GM12878 (cell line): ENCODE results near the gene KCTD17. TPM values are rescaled to one million over a fixed set of nuclear protein-coding genes. Genes with fewer than 3 reads are reported as not detected.
A peak's percentile ranks its signal among the peaks of the same experiment; 100 is the strongest.

ENCODE experiments used
- ATAC-seq: fragments of 200-7000 bp; cut with Tn5 transposase; 3 replicates; pipeline ENCODE4 v1.9.1; 2020; ENCODE audit warnings: mild to moderate bottlenecking, moderate library complexity
- BruUV-seq: library from RNA; stranded (reverse); fragments of 400-500 nt; replicated peaks from 2 replicates; lab custom pipeline; 2021; lab: Mats Ljungman, UMichigan
- CTCF ChIA-PET: fragments of 300-600 bp; sonication (Branson Sonifier 250); formaldehyde crosslinking; extraction: SDS; loops from one replicate; lab custom pipeline; 2021; ENCODE audit warnings: inconsistent platforms; lab: Yijun Ruan, JAX
- POLR2A ChIA-PET: fragments of 350-600 bp; formaldehyde crosslinking; extraction: SDS; loops from one replicate; lab custom pipeline; 2021; ENCODE audit warnings: inconsistent platforms; lab: Charles Lee
- RAD21 ChIA-PET: fragments of 300-600 bp; sonication (Branson Sonifier 250); formaldehyde crosslinking; loops from one replicate; lab custom pipeline; 2023; ENCODE audit warnings: antibody characterized with exemption; ENCODE audit not compliant: unreplicated experiment; lab: Charles Lee
- SMC1A ChIA-PET: fragments of 300-600 bp; sonication (Branson Sonifier 250); formaldehyde crosslinking; loops from one replicate; lab custom pipeline; 2023; ENCODE audit not compliant: unreplicated experiment, uncharacterized antibody; lab: Charles Lee
- DNase-seq: peaks from one replicate; pipeline ENCODE4 v3.0.0-alpha.2; 2011; ENCODE audit warnings: low read depth, low spot score
- FAIRE-seq: peaks from 3 replicates; lab custom pipeline; 2011; peaks lifted over from hg19 to GRCh38; lab: Jason Lieb, UNC
- H2AFZ ChIP-seq: 2 replicates; pipeline ENCODE4 v1.6.0; 2011; ENCODE audit warnings: low read depth, low read length, control low read depth; ENCODE audit not compliant: control insufficient read depth
- H3K27ac ChIP-seq: 2 replicates; pipeline ENCODE4 v1.5.1; 2011; ENCODE audit warnings: control low read depth; ENCODE audit not compliant: control insufficient read depth, insufficient read depth
- H3K27me3 ChIP-seq, 2 experiments: replicated peaks in 1 of 2; 2 replicates each; pipeline versions ENCODE4 v1.6.0 to v1.6.1; 2011; ENCODE audit warnings: low read length in 1 of 2; ENCODE audit not compliant: control insufficient read depth in 2 of 2, insufficient read depth in 2 of 2
- H3K36me3 ChIP-seq, 2 experiments: 2 replicates each; pipeline ENCODE4 v1.5.1; 2011; ENCODE audit warnings: low read length in 1 of 2; ENCODE audit not compliant: control insufficient read depth in 2 of 2, insufficient read depth in 2 of 2
- H3K4me1 ChIP-seq: 2 replicates; pipeline ENCODE4 v1.6.1; 2011; ENCODE audit warnings: mild to moderate bottlenecking, low read length, moderate library complexity, mixed read lengths; ENCODE audit not compliant: control insufficient read depth, insufficient read depth
- H3K4me2 ChIP-seq: 2 replicates; pipeline ENCODE4 v1.6.0; 2011; ENCODE audit warnings: control low read depth; ENCODE audit not compliant: control insufficient read depth, insufficient read depth
- H3K4me3 ChIP-seq: fragments of 200-600 bp; sonication (generic); 2 replicates; pipeline ENCODE4 v1.5.1; 2016
- H3K79me2 ChIP-seq: 2 replicates; pipeline ENCODE4 v1.6.0; 2011; ENCODE audit warnings: low read length; ENCODE audit not compliant: control insufficient read depth, insufficient read depth
- H3K9ac ChIP-seq: 2 replicates; pipeline ENCODE4 v1.8.0; 2011; ENCODE audit warnings: low read length, control low read depth, mixed read lengths; ENCODE audit not compliant: control insufficient read depth, insufficient read depth
- H3K9me3 ChIP-seq: replicated peaks from 3 replicates; pipeline ENCODE4 v1.5.1; 2011; ENCODE audit warnings: mild to moderate bottlenecking, low read length; ENCODE audit not compliant: control insufficient read depth, insufficient read depth
- H4K20me1 ChIP-seq: 2 replicates; pipeline ENCODE4 v1.6.0; 2011; ENCODE audit not compliant: control insufficient read depth, insufficient read depth
- ETV6 ChIP-seq, 2 experiments: fragments of 450-650 bp in 1 of 2; IDR thresholded peaks in 1 of 2; conservative IDR thresholded peaks in 1 of 2; 2 replicates each; pipeline ENCODE4 v1.6.1; 2014; ENCODE audit warnings: antibody characterized with exemption in 1 of 2, borderline replicate concordance in 1 of 2, low read depth in 1 of 2, mild to moderate bottlenecking in 1 of 2, moderate library complexity in 1 of 2
- EZH2 ChIP-seq: IDR thresholded peaks from 2 replicates; pipeline ENCODE4 v1.6.1; 2012; ENCODE audit warnings: low read depth, mild to moderate bottlenecking, control low read depth, inconsistent platforms, low read length, borderline replicate concordance; ENCODE audit not compliant: control insufficient read depth
- NBN ChIP-seq: fragments of 450-650 bp; IDR thresholded peaks from 2 replicates; pipeline ENCODE4 v1.6.1; 2016
- SMC3 ChIP-seq: IDR thresholded peaks from 2 replicates; pipeline ENCODE4 v1.6.1; 2011; ENCODE audit warnings: low read length, improper control_type of control experiment, borderline replicate concordance
- ZBTB40 ChIP-seq: fragments of 450-650 bp; IDR thresholded peaks from 2 replicates; pipeline ENCODE4 v1.6.1; 2016; ENCODE audit warnings: mild to moderate bottlenecking, moderate library complexity, borderline replicate concordance
- WGBS: methylation state at CpG from one replicate; pipeline ENCODE4 v1.1.6; 2016; ENCODE audit warnings: low lambda C conversion rate; ENCODE audit not compliant: insufficient replicate concordance, insufficient coverage; ENCODE audit errors: missing lambda C conversion rate; 5-methylcytosine and 5-hydroxymethylcytosine counted together
- in situ Hi-C: fragments of 300-500 bp; cut with MboI; formaldehyde crosslinking; loops from 9 replicates; pipeline ENCODE4 v1.14.3; 2018; ENCODE audit warnings: mixed read lengths
- intact Hi-C: fragments of 100-400 bp; cut with micrococcal nuclease; formaldehyde crosslinking; loops from one replicate; pipeline ENCODE4 v1.14.2; 2022; ENCODE audit not compliant: unreplicated experiment
- polyA plus RNA-seq, 11 experiments: library from polyadenylated mRNA; depleted of rRNA in 4 of 11; unstranded in 6 of 11; stranded (reverse) in 5 of 11; fragments of >200 nt; fragmentation: Nextera tagmentation in 4 of 11; fragmentation: Illumina TruSeq in 1 of 11; extraction: Ambion mirVana in 4 of 11; extraction: Trizol in 1 of 11; gene quantifications; 1 replicate in 1 of 11; 2 replicates in 10 of 11; pipeline versions ENCODE4 v1.2.1 to v1.2.3, GENCODE V29; 2011 to 2016; ENCODE audit warnings: inconsistent platforms in 2 of 11, missing spikeins in 2 of 11, low read depth in 1 of 11
- total RNA-seq, 4 experiments: library from RNA; depleted of rRNA in 3 of 4; stranded (reverse); fragments of >200 nt in 3 of 4; fragmentation: Illumina TruSeq in 1 of 4; extraction: Trizol in 1 of 4; gene quantifications; 2 replicates each; pipeline versions ENCODE4 v1.2.1 to v1.2.3, GENCODE V29; 2013 to 2021
- TF ChIP-seq, protein P1 (sequence below): IDR thresholded peaks from 2 replicates; pipeline ENCODE4 v1.6.1; 2012; ENCODE audit warnings: mild to moderate bottlenecking, low read depth, low read length
- TF ChIP-seq, protein P2 (sequence below): IDR thresholded peaks from 2 replicates; pipeline ENCODE4 v1.6.1; 2012; ENCODE audit warnings: improper control_type of control experiment, low read depth, low read length; ENCODE audit not compliant: insufficient replicate concordance

The KCTD17 gene
- total and polyA plus RNA-seq, 10 of the 15 experiments (the other 5 are each of a cell fraction or from before 2014, with no cell fraction given) = 0.16 to 18.4 (median 10.1) TPM; not detected in 1

GRCh38 chr22:37043828-37044538, 7.6 kb upstream of the KCTD17 start:
- Histone ChIP-seq H3K79me2 (no peaks in the 10 kb centered on the region), H3K36me3 (no peaks in the 10 kb centered on the region), H3K4me2 (no peak overlapping the region), H4K20me1 (no peaks in the 10 kb centered on the region), H3K9ac (no peak overlapping the region), H3K4me1 (peaks cover 10% of the 10 kb centered on the region), H3K4me3 (no peak overlapping the region), H3K27ac (no peak overlapping the region), H3K27me3 (peaks cover 0 to 2% of the 10 kb centered on the region in 2 experiments; a peak in 1 of 4 replicates), H3K9me3 (no peaks in the 10 kb centered on the region), H2AFZ (no peak overlapping the region)
- peak; percentile 99 for ATAC-seq
- CTCF ChIA-PET = interaction anchor here (0.5 to 4.6 kb wide), 45 partner anchors 9 to 497 kb away, joined by 3 to 39 read pairs (median 5); partner anchors contain the start of genes IFT27, IL2RB, MPST and TST
- intact Hi-C loops (loop anchor here (1.0 to 10.0 kb wide), 2 partner anchors 189 to 262 kb away; no protein-coding TSS in a partner anchor), in situ Hi-C loops (no loop called here)
- peak; percentile 84 for FAIRE-seq
- SMC1A ChIA-PET = interaction anchor here (0.6 to 2.7 kb wide), 12 partner anchors 12 to 267 kb away, joined by 3 to 19 read pairs (median 4); no protein-coding TSS in a partner anchor
- POLR2A ChIA-PET = interaction anchor here (0.6 to 1.2 kb wide), 2 partner anchors 76 to 185 kb away, joined by 3 to 9 read pairs; no protein-coding TSS in a partner anchor
- RAD21 ChIA-PET = interaction anchor here (1.2 to 2.8 kb wide), 8 partner anchors 25 to 261 kb away, joined by 3 to 21 read pairs (median 4); partner anchors contain the start of gene TST
- 26% methylated on average over 17 of the region's 17 CpGs for WGBS
- DNase-seq = no peak
- no TSS peak for BruUV-seq
- no peak for TF ChIP-seq ETV6 (conservative IDR thresholded peaks at IDR 0.05 in 1 of 2, IDR thresholded peaks at IDR 0.05 in 1 of 2; ENCODE audit: borderline replicate concordance in 1 of 2, low read depth in 1 of 2)
- no peak for TF ChIP-seq EZH2
- TF ChIP-seq NBN = no peak
- TF ChIP-seq, protein P1, sequence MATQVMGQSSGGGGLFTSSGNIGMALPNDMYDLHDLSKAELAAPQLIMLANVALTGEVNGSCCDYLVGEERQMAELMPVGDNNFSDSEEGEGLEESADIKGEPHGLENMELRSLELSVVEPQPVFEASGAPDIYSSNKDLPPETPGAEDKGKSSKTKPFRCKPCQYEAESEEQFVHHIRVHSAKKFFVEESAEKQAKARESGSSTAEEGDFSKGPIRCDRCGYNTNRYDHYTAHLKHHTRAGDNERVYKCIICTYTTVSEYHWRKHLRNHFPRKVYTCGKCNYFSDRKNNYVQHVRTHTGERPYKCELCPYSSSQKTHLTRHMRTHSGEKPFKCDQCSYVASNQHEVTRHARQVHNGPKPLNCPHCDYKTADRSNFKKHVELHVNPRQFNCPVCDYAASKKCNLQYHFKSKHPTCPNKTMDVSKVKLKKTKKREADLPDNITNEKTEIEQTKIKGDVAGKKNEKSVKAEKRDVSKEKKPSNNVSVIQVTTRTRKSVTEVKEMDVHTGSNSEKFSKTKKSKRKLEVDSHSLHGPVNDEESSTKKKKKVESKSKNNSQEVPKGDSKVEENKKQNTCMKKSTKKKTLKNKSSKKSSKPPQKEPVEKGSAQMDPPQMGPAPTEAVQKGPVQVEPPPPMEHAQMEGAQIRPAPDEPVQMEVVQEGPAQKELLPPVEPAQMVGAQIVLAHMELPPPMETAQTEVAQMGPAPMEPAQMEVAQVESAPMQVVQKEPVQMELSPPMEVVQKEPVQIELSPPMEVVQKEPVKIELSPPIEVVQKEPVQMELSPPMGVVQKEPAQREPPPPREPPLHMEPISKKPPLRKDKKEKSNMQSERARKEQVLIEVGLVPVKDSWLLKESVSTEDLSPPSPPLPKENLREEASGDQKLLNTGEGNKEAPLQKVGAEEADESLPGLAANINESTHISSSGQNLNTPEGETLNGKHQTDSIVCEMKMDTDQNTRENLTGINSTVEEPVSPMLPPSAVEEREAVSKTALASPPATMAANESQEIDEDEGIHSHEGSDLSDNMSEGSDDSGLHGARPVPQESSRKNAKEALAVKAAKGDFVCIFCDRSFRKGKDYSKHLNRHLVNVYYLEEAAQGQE = peak; percentile 47; the same call in 1 of the 2 replicates
- TF ChIP-seq, protein P2, sequence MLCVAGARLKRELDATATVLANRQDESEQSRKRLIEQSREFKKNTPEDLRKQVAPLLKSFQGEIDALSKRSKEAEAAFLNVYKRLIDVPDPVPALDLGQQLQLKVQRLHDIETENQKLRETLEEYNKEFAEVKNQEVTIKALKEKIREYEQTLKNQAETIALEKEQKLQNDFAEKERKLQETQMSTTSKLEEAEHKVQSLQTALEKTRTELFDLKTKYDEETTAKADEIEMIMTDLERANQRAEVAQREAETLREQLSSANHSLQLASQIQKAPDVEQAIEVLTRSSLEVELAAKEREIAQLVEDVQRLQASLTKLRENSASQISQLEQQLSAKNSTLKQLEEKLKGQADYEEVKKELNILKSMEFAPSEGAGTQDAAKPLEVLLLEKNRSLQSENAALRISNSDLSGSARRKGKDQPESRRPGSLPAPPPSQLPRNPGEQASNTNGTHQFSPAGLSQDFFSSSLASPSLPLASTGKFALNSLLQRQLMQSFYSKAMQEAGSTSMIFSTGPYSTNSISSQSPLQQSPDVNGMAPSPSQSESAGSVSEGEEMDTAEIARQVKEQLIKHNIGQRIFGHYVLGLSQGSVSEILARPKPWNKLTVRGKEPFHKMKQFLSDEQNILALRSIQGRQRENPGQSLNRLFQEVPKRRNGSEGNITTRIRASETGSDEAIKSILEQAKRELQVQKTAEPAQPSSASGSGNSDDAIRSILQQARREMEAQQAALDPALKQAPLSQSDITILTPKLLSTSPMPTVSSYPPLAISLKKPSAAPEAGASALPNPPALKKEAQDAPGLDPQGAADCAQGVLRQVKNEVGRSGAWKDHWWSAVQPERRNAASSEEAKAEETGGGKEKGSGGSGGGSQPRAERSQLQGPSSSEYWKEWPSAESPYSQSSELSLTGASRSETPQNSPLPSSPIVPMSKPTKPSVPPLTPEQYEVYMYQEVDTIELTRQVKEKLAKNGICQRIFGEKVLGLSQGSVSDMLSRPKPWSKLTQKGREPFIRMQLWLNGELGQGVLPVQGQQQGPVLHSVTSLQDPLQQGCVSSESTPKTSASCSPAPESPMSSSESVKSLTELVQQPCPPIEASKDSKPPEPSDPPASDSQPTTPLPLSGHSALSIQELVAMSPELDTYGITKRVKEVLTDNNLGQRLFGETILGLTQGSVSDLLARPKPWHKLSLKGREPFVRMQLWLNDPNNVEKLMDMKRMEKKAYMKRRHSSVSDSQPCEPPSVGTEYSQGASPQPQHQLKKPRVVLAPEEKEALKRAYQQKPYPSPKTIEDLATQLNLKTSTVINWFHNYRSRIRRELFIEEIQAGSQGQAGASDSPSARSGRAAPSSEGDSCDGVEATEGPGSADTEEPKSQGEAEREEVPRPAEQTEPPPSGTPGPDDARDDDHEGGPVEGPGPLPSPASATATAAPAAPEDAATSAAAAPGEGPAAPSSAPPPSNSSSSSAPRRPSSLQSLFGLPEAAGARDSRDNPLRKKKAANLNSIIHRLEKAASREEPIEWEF = no peak
- TF ChIP-seq SMC3 = peak; percentile 76
- no peak for TF ChIP-seq ZBTB40
